CD4-positive, alpha-beta T cell treated with Interleukin-6 at 100 ng/mL for 8 hours (primary cell): ENCODE measurements around the gene HRAS.

Source experiments
- DNase-seq: peaks from one replicate; pipeline ENCODE4 v3.0.0-alpha.2; 2020; ENCODE audit warnings: mixed read lengths, low spot score

HRAS gene

GRCh38 chr11:494761-495536 lies 40.4 kb downstream of the HRAS start:
- DNase-seq: no peak

GRCh38 chr11:492427-493226 lies 42.7 kb downstream of the HRAS start:
- no peak for DNase-seq

- DNase-seq: no peak
Observed at GRCh38 chr11:491358-491757, 44.0 kb downstream of the HRAS start.

GRCh38 chr11:490930-491260 lies 44.5 kb downstream of the HRAS start:
- DNase-seq: no peak

GRCh38 chr11:490186-490929 lies 45.0 kb downstream of the HRAS start:
- DNase-seq: no peak

- DNase-seq: no peak
Observed at GRCh38 chr11:489610-490185, 45.7 kb downstream of the HRAS start.

GRCh38 chr11:488992-489391 lies 46.4 kb downstream of the HRAS start:
- DNase-seq: no peak

GRCh38 chr11:488579-488978 lies 46.8 kb downstream of the HRAS start:
- DNase-seq: no peak

GRCh38 chr11:488062-488461 lies 47.3 kb downstream of the HRAS start:
- DNase-seq: no peak

GRCh38 chr11:487571-488021 lies 47.8 kb downstream of the HRAS start:
- no peak for DNase-seq

- no peak for DNase-seq
Observed at GRCh38 chr11:486189-486588, 49.2 kb downstream of the HRAS start.

- no peak for DNase-seq
Observed at GRCh38 chr11:484616-485015, 50.8 kb downstream of the HRAS start.
